ENCODE measurements around the gene TMEM254.
"Not testable (repeated sequence)": the region's sequence is repeated elsewhere in the genome, so short reads cannot be mapped to it uniquely, and the experiment has no call there.

TMEM254 gene

DNA sequence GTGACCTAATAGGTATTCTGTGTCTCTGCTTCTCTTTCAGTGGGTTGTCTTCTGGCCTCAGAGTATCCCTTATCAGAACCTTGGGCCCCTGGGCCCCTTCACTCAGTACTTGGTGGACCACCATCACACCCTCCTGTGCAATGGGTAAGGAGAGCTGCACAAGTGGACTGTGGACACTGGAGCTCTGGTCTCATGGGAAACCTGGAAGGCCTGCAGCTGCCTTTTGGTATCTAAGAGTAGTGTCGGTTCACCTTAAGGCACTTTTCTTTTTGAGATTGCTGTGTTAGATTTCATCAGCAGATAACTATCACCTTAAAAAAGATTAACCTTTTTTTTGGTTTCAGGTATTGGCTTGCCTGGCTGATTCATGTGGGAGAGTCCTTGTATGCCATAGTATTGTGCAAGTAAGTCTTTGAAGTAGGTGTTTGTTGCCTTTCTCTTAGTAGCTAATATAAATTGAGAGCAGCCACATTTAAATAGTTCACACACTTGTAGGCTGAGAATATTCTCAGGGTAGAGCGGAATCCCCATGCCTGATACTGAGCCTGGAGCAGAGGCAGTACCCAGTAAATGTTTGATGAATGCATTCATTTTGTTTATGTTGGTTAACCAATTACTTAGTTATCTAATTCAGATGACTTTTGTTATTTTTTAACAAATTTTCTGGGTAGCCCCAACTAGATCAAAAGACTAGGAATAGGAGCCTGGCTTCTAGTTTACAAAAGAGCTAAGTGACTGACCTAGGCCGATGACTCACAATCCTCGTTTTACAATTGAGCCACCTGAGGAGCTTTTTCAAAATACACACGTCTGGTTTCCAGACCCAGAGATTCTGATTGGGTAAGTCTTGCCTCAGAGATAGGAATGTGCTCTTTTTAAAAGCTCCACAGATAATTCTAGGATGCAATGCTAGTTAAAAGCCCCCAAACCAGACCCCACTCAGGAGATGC lies 3.6 kb downstream of the TMEM254 start:
- peaks cover 3% of the 10 kb centered on the region for H3K36me3 ChIP-seq (ENCODE audit: control insufficient read depth, insufficient read depth, low read length)
- H3K27me3 ChIP-seq (ENCODE audit: control insufficient read depth, insufficient read depth, low read length): no peaks in the 10 kb centered on the region
- no peak overlapping the region for H3K27ac ChIP-seq (ENCODE audit: low read depth, low read length)
- peaks cover 7% of the 10 kb centered on the region for H3K4me1 ChIP-seq (ENCODE audit: control insufficient read depth, insufficient read depth, low read length)
- H3K4me3 ChIP-seq (ENCODE audit: low read length): no peak overlapping the region
- no peak overlapping the region for H3K9ac ChIP-seq (ENCODE audit: low read length)

DNA sequence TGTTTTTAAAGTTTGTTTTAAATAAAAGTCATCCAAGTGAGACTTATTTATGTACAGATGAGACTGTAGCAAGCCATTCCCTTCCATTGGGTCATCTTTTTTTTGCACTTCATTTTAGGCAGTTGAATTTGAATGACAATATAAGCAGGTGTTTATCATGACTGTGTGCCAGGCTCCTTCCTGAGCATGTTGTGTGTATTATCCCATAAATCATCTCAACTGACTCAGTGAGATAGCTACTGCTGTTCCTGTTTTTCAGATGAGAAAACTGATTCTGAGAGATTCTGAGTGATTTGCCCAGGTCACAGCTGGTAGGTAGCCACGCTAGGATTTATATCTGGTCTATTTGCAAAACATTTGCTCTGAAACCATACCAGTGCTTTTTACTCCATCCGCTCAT lies 11.7 kb downstream of the TMEM254 start:
- Histone ChIP-seq H3K4me3 (ENCODE audit: low read length) (no peak overlapping the region), H3K27ac (ENCODE audit: low read depth, low read length) (no peak overlapping the region), H3K36me3 (ENCODE audit: control insufficient read depth, insufficient read depth, low read length) (no peaks in the 10 kb centered on the region), H3K9ac (ENCODE audit: low read length) (no peak overlapping the region), H3K27me3 (ENCODE audit: control insufficient read depth, insufficient read depth, low read length) (no peaks in the 10 kb centered on the region), H3K4me1 (ENCODE audit: control insufficient read depth, insufficient read depth, low read length) (no peaks in the 10 kb centered on the region)

GRCh38 chr10:80094231-80094630 lies 15.8 kb downstream of the TMEM254 start:
- no peak overlapping the region for H3K27ac ChIP-seq (ENCODE audit: low read depth, low read length)
- H3K9ac ChIP-seq (ENCODE audit: low read length): no peak overlapping the region
- no peaks in the 10 kb centered on the region for H3K4me1 ChIP-seq (ENCODE audit: control insufficient read depth, insufficient read depth, low read length)
- H3K27me3 ChIP-seq (ENCODE audit: control insufficient read depth, insufficient read depth, low read length): no peaks in the 10 kb centered on the region
- no peak overlapping the region for H3K4me3 ChIP-seq (ENCODE audit: low read length)
- no peaks in the 10 kb centered on the region for H3K36me3 ChIP-seq (ENCODE audit: control insufficient read depth, insufficient read depth, low read length)

GRCh38 chr10:80098272-80098671 lies 19.8 kb downstream of the TMEM254 start:
- H3K27me3 ChIP-seq (ENCODE audit: control insufficient read depth, insufficient read depth, low read length): not testable (repeated sequence)

GRCh38 chr10:80099295-80099694 lies 20.8 kb downstream of the TMEM254 start:
- not testable (repeated sequence) for H3K4me3 ChIP-seq (ENCODE audit: low read length); H3K27me3 ChIP-seq (ENCODE audit: control insufficient read depth, insufficient read depth, low read length); H3K36me3 ChIP-seq (ENCODE audit: control insufficient read depth, insufficient read depth, low read length); H3K9ac ChIP-seq (ENCODE audit: low read length); H3K4me1 ChIP-seq (ENCODE audit: control insufficient read depth, insufficient read depth, low read length); H3K27ac ChIP-seq (ENCODE audit: low read depth, low read length)

More at GRCh38 chr10:80098272-80098671, 19.8 kb downstream of the TMEM254 start:
- H3K4me1 ChIP-seq (ENCODE audit: control insufficient read depth, insufficient read depth, low read length); H3K27ac ChIP-seq (ENCODE audit: low read depth, low read length); H3K4me3 ChIP-seq (ENCODE audit: low read length); H3K36me3 ChIP-seq (ENCODE audit: control insufficient read depth, insufficient read depth, low read length); H3K9ac ChIP-seq (ENCODE audit: low read length): not testable (repeated sequence)

- Histone ChIP-seq H3K4me3 (ENCODE audit: low read length) (no peak overlapping the region), H3K9ac (ENCODE audit: low read length) (no peak overlapping the region), H3K36me3 (ENCODE audit: control insufficient read depth, insufficient read depth, low read length) (no peaks in the 10 kb centered on the region), H3K4me1 (ENCODE audit: control insufficient read depth, insufficient read depth, low read length) (no peaks in the 10 kb centered on the region), H3K27ac (ENCODE audit: low read depth, low read length) (no peak overlapping the region), H3K27me3 (ENCODE audit: control insufficient read depth, insufficient read depth, low read length) (no peaks in the 10 kb centered on the region)
Observed at GRCh38 chr10:80100116-80100515, 21.7 kb downstream of the TMEM254 start.

- no peak overlapping the region for H3K27ac ChIP-seq (ENCODE audit: low read depth, low read length)
- H3K4me3 ChIP-seq (ENCODE audit: low read length): no peak overlapping the region
- H3K4me1 ChIP-seq (ENCODE audit: control insufficient read depth, insufficient read depth, low read length): no peaks in the 10 kb centered on the region
- no peak overlapping the region for H3K9ac ChIP-seq (ENCODE audit: low read length)
- no peaks in the 10 kb centered on the region for H3K27me3 ChIP-seq (ENCODE audit: control insufficient read depth, insufficient read depth, low read length)
- H3K36me3 ChIP-seq (ENCODE audit: control insufficient read depth, insufficient read depth, low read length): no peaks in the 10 kb centered on the region
Observed at GRCh38 chr10:80100861-80101695, 22.6 kb downstream of the TMEM254 start.

- Histone ChIP-seq H3K27me3 (ENCODE audit: control insufficient read depth, insufficient read depth, low read length) (no peaks in the 10 kb centered on the region), H3K4me3 (ENCODE audit: low read length) (no peak overlapping the region), H3K36me3 (ENCODE audit: control insufficient read depth, insufficient read depth, low read length) (no peaks in the 10 kb centered on the region), H3K4me1 (ENCODE audit: control insufficient read depth, insufficient read depth, low read length) (no peaks in the 10 kb centered on the region), H3K9ac (ENCODE audit: low read length) (no peak overlapping the region), H3K27ac (ENCODE audit: low read depth, low read length) (peak overlapping the region; percentile 56)
Observed at GRCh38 chr10:80104066-80104926, 25.8 kb downstream of the TMEM254 start.

DNA sequence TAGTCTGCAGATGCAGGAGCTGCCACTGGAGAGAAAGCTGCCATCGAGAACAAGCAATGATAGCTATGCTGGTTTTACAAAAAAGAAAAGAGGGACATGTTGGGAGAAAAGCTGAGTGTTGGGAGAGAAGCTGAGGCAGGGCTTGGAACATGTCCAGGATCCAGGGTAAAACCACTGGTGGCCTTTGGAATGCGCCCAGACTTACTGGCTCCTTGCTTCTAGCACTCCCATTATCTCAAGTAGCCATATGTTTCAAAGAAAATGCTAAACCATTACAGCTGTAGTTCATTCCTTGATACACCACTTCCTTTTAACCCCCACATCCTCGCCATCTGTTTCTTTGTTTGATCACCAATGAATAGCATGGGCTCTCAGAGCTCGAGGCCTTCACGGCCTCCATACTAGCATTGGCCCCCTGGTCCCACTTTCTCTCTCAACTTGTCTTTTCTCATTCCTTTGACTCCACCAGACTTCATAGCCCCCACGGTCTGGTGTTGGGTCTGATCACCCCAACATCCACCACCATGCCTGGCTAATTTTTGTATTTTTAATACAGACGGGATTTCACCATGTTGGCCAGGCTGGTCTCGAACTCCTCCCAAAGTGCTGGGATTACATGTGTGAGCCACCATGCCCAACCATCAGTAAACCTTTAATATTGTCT lies 30.2 kb downstream of the TMEM254 start:
- Histone ChIP-seq H3K27me3 (ENCODE audit: control insufficient read depth, insufficient read depth, low read length) (no peaks in the 10 kb centered on the region), H3K9ac (ENCODE audit: low read length) (no peak overlapping the region), H3K36me3 (ENCODE audit: control insufficient read depth, insufficient read depth, low read length) (no peaks in the 10 kb centered on the region), H3K27ac (ENCODE audit: low read depth, low read length) (no peak overlapping the region), H3K4me3 (ENCODE audit: low read length) (no peak overlapping the region), H3K4me1 (ENCODE audit: control insufficient read depth, insufficient read depth, low read length) (no peaks in the 10 kb centered on the region)

DNA sequence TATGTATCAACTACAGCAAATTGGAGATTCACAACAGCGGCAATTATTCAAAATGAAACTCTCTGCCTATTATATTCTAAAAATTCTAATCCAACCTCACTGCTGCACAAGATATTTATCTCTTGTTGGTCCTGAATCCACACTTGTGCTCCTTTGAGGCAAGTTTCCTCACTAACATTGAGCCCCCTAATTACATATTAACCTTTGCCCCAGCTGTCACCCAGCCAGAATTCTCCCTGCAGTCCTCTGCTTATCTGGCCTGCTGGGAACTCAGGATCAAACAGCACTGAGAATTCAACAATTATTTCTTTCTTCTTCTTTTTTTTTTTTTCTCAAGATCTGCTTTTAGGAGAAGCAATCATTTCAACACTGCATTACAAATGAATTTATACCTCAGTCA lies 32.5 kb downstream of the TMEM254 start:
- H3K9ac ChIP-seq (ENCODE audit: low read length): no peak overlapping the region
- H3K36me3 ChIP-seq (ENCODE audit: control insufficient read depth, insufficient read depth, low read length): no peaks in the 10 kb centered on the region
- H3K27me3 ChIP-seq (ENCODE audit: control insufficient read depth, insufficient read depth, low read length): no peaks in the 10 kb centered on the region
- H3K4me3 ChIP-seq (ENCODE audit: low read length): no peak overlapping the region
- no peak overlapping the region for H3K27ac ChIP-seq (ENCODE audit: low read depth, low read length)
- no peaks in the 10 kb centered on the region for H3K4me1 ChIP-seq (ENCODE audit: control insufficient read depth, insufficient read depth, low read length)

DNA sequence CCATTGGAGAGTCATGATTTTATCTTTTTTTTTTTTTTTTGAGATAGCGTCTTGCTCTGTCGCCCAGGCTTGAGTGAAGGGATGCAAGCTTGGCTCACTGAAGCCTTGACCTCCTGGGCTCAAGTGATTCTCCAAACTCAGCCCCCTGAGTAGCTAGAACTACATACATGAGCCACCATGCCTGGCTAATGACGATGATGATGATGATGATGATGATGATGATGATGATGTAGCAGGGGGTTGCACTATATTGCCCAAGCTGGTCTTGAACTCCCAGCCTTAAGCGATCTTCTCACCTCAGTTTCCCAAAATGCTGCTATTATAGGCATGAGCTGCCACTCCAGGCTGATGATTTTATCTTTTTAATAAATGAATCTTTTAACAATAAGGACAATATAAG lies 40.2 kb downstream of the TMEM254 start:
- Histone ChIP-seq H3K4me3 (ENCODE audit: low read length) (no peak overlapping the region), H3K27me3 (ENCODE audit: control insufficient read depth, insufficient read depth, low read length) (no peaks in the 10 kb centered on the region), H3K9ac (ENCODE audit: low read length) (no peak overlapping the region), H3K4me1 (ENCODE audit: control insufficient read depth, insufficient read depth, low read length) (no peaks in the 10 kb centered on the region), H3K36me3 (ENCODE audit: control insufficient read depth, insufficient read depth, low read length) (no peaks in the 10 kb centered on the region), H3K27ac (ENCODE audit: low read depth, low read length) (no peak overlapping the region)

Measured in rectal smooth muscle tissue (tissue), 1 donor.